Measurements from ENCODE around the gene SMIM27.
A peak's percentile ranks its signal among the peaks of the same experiment; 100 is the strongest.

SMIM27 gene

GRCh38 chr9:32558408-32558934, 6.3 kb downstream of the SMIM27 start:
- no peak for DNase-seq (ENCODE audit: low read depth)

DNA sequence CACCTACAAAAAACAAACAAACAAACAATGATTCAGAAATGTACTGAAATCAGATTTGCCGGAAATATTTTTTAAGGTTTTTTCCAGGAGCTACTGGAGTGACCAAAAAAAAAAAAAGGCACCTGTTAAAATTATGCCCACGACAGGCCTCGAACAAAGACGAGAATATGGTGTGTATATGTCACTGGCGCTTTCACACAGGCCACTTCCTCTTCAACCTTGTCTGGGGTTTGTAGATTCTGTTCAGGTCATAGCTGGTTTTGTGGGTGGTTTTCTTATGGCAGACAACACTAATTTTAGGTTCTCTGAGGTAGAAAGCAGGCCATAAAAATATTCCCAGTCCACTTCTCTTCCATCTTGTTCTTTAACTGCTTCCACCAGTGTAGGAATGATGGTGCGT, 13.8 kb downstream of the SMIM27 start:
- no peak for DNase-seq (ENCODE audit: low read depth)

DNA sequence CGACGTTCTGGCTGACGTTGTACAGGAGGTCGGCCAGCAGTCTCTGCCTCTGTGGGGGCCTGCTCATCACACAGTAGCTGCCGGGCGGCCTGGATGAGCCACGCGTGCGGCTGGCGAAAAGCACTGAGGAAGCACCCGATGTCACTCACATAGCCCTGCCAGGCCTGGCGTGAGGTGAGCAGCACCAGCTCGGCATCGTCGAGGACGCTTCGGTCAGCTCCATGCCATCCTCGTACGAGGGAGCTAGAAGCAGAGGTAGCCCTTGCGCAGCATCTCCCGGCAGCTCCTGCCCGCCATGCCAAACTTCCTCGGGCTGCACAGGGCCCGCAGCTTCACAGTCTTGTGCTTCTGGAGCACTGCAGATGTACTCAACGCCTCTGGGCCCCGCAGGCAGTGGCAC, 14.6 kb downstream of the SMIM27 start:
- no peak for DNase-seq (ENCODE audit: low read depth)

DNA sequence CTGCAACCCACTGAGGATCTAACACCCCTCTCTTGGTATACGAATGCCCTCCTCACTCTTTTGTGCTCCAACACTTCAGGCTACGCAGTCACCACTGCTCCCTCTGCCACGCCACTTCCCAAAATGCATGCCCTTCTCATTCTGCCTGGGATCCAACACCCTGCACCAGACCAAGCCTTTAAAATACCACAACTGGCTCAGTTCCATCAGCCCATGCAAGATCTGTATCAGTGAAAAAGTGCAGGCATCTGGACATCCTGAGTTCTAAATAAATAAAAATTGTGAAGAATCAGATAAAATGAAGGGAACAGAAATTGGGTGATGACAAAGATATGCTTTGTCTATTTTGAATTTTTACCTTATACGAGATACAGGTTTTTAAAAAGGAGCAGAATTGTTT, 18.1 kb downstream of the SMIM27 start:
- no peak for DNase-seq (ENCODE audit: low read depth)

GRCh38 chr9:32571969-32572899, 20.1 kb downstream of the SMIM27 start:
- DNase-seq (ENCODE audit: low read depth) = peak; percentile 81

GRCh38 chr9:32572900-32573523, 20.9 kb downstream of the SMIM27 start, which contains the start of gene NDUFB6:
NDUFB6 (minus strand) TSS chr9:32573159; CDS start chr9:32573060, 99 bp downstream.
- DNase-seq (ENCODE audit: low read depth) = peak; percentile 89

DNA sequence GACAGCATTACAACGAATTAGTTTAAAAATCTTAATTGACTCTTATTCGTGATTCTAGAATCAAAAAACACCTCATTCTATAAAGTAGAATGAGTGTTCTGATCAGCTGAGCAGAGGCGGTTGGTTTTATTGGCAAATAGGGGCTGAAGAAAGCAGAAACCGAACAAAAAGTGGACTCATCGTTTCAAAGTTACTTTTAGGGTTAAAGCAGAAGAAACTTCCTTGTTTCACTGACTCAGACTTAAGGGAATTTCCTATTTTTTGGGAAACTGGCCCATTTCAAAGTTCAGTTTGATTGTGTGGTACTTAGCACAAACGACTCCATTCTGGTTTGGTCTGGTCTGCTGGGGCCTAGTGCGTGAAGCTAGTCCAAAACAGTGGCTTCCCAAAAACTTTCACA, 21.7 kb downstream of the SMIM27 start:
- DNase-seq (ENCODE audit: low read depth) = no peak

GRCh38 chr9:32574858-32575257, 22.7 kb downstream of the SMIM27 start:
- DNase-seq (ENCODE audit: low read depth) = no peak

- no peak for DNase-seq (ENCODE audit: low read depth)
Measured at GRCh38 chr9:32577316-32577715, 25.2 kb downstream of the SMIM27 start.

DNA sequence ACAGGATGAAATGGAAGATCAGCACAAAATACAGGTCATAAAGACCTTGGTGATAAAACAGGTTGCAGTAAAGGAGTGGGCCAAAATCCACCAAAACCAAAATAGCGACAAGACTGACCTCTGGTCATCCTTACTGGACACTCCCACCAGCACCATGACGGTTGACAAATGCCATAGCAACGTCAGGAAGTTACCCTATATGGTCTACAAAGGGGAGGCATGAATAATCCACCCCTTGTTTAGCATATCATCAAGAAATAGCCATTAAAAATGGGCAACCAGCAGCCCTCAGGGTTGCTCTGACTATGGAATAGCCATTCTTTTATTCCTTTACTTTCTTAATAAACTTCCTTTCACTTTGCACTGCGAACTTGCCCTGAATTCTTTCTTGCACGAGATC, 26.8 kb downstream of the SMIM27 start:
- DNase-seq (ENCODE audit: low read depth) = no peak

GRCh38 chr9:32579706-32580331, 27.7 kb downstream of the SMIM27 start:
- peak; percentile 37 for DNase-seq (ENCODE audit: low read depth)

GRCh38 chr9:32580631-32581300, 28.6 kb downstream of the SMIM27 start:
- DNase-seq (ENCODE audit: low read depth) = peak; percentile 71

DNA sequence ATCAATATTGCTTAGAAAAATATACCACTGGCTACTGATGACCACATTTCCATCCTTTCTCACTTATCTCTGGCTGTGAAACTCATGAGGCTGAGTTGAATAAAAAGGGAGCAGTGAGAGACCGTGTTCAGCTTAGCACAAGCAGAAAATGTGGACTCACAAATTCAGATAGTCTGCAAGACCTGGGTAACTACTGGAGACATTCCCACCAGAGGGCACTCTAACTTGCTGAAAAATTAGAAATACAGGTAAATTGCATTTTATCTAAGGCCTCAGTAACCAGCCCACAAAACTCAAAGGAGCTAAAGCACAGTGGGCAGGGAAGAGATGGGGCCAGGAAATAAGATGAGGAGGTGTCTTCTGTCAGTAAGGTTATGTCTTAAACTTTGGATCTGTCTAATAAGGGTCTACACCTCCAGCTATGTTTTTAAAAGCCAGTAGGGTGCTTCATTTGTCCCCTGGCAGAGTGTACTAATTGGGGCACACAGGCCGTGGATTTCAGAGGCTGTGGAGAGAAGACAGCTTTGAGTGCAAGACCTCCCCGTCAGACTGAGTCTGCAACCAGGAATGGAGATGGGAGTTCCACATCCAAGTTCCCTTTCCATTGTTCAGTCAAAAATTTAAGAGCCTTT, 29.5 kb downstream of the SMIM27 start:
- peak; percentile 73 for DNase-seq (ENCODE audit: low read depth)

GRCh38 chr9:32584784-32585183, 32.7 kb downstream of the SMIM27 start:
- no peak for DNase-seq (ENCODE audit: low read depth)

DNA sequence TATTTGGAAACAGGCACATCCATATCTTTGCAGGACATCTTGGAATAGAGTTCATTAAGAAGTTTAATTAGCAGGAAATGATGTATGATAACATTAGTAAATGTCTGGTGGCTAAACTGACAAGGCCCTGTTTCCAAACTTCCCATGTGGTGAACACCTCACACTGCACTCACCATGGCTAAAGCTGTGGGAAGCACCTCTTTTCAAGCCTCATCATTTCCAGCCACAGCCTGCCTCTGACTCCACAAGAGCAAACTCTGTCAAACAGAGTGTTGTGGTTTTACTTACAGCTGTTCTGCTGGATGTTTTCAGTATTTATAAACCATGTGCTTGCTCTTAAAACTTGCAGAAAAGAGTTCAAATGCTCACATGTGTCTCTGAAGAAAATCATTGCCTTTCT, 35.8 kb downstream of the SMIM27 start:
- peak; percentile 14 for DNase-seq (ENCODE audit: low read depth)

- DNase-seq (ENCODE audit: low read depth) = peak; percentile 53
Measured at GRCh38 chr9:32589083-32589723, 37.1 kb downstream of the SMIM27 start.

DNA sequence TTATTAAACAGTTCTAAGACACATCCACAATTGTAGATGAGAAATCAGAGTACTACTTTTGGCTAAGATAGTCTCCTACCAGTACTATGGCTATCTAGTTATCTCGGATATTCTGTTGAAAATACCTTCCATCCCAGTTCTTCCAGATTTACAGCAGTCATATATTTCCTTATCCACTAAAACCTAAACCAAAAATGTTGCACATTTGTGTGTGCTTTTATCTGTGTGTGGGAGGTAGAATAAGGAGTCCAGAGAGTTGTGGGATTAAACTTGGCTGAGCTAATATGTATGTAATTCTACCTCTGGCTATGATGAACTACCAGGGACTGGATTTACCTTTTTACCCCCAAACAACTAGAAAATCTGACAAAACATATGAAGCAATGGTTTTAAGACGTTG, 38.3 kb downstream of the SMIM27 start:
- peak; percentile 25 for DNase-seq (ENCODE audit: low read depth)

DNA sequence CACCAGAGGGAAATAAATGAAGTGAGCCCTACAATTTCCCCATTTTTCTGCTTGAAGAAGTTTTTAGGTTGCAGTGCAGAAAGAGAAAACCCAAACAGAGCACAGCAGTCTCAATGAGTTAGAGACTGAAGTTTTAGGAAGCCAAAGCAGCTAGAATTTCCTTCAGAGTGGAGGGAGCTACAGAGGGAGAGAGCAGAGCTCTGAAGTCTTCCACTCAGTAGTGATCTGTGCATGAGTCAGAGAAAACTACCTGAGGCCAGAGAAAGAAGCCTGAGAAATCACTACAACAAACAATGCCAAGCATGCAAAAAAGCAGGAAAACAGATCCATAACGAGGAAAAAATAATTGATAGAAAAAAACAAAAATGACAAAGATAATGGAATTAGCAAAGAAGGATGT, 38.8 kb downstream of the SMIM27 start:
- DNase-seq (ENCODE audit: low read depth) = no peak

GRCh38 chr9:32596096-32596865, 44.2 kb downstream of the SMIM27 start:
- no peak for DNase-seq (ENCODE audit: low read depth)

- DNase-seq (ENCODE audit: low read depth) = no peak
Measured at GRCh38 chr9:32596936-32597335, 44.8 kb downstream of the SMIM27 start.
